H1 (cell line): ENCODE data around the gene FGF1. TPM values are rescaled to one million over a fixed set of nuclear protein-coding genes. Genes with fewer than 3 reads are reported as not detected.

Source experiments
- CTCF ChIA-PET: fragments of 300-600 bp; sonication (Branson Sonifier 250); formaldehyde crosslinking; loops from one replicate; lab custom pipeline; 2021; ENCODE audit not compliant: partially characterized antibody; lab: Charles Lee
- POLR2A ChIA-PET: fragments of 300-600 bp; sonication (Branson Sonifier 250); formaldehyde crosslinking; loops from one replicate; lab custom pipeline; 2021; ENCODE audit warnings: inconsistent platforms; ENCODE audit not compliant: partially characterized antibody; lab: Charles Lee
- DNase-seq, 2 experiments: peaks; one replicate each; pipeline versions ENCODE4 v3.0.0 to v3.0.0-alpha.2; 2010 to 2022; ENCODE audit warnings: low spot score in 2 of 2, low read depth in 1 of 2, mixed read lengths in 1 of 2
- FAIRE-seq: peaks from 2 replicates; lab custom pipeline; 2011; peaks lifted over from hg19 to GRCh38; lab: Jason Lieb, UNC
- H2AFZ ChIP-seq: 2 replicates; pipeline ENCODE4 v1.8.1; 2012; ENCODE audit warnings: low read length, inconsistent platforms
- H2AK5ac ChIP-seq: 2 replicates; pipeline ENCODE4 v1.6.1; 2013; ENCODE audit warnings: low read depth, low read length
- H2BK120ac ChIP-seq: replicated peaks from 2 replicates; pipeline ENCODE3; 2013; ENCODE audit warnings: low read depth, low read length, inconsistent platforms
- H2BK12ac ChIP-seq: 2 replicates; pipeline ENCODE4 v1.6.1; 2013; ENCODE audit warnings: low read depth, low read length
- H2BK15ac ChIP-seq: 2 replicates; pipeline ENCODE4 v1.6.1; 2013; ENCODE audit warnings: low read length
- H2BK20ac ChIP-seq: 2 replicates; pipeline ENCODE4 v1.6.1; 2013; ENCODE audit warnings: low read length
- H2BK5ac ChIP-seq: 2 replicates; pipeline ENCODE4 v1.6.1; 2013; ENCODE audit warnings: low read depth, low read length
- H3K14ac ChIP-seq: 2 replicates; pipeline ENCODE4 v1.6.1; 2013; ENCODE audit warnings: inconsistent platforms; ENCODE audit not compliant: insufficient read length
- H3K18ac ChIP-seq: 2 replicates; pipeline ENCODE4 v1.6.1; 2013; ENCODE audit warnings: low read length; ENCODE audit errors: extremely low read depth
- H3K23ac ChIP-seq: 2 replicates; pipeline ENCODE4 v1.6.1; 2013; ENCODE audit warnings: inconsistent platforms; ENCODE audit not compliant: insufficient read length
- H3K23me2 ChIP-seq: 2 replicates; pipeline ENCODE4 v1.6.1; 2013; ENCODE audit warnings: low read depth, low read length
- H3K27ac ChIP-seq: 2 replicates; pipeline ENCODE4 v1.6.1; 2011; ENCODE audit warnings: low read depth, low read length, inconsistent platforms
- H3K27me3 ChIP-seq, 4 experiments: replicated peaks in 1 of 4; 1 replicate in 1 of 4; 2 replicates in 3 of 4; pipeline versions ENCODE4 v1.6.1 to v1.8.1; 2011 to 2013; ENCODE audit warnings: low read length in 3 of 4, mild to moderate bottlenecking in 3 of 4, inconsistent platforms in 2 of 4, mixed read lengths in 2 of 4, moderate library complexity in 1 of 4; ENCODE audit not compliant: control insufficient read depth in 3 of 4, insufficient read depth in 3 of 4; ENCODE audit errors: extremely low read depth in 1 of 4
- H3K36me3 ChIP-seq, 4 experiments: 2 replicates each; pipeline versions ENCODE4 v1.6.1 to v1.8.1; 2011 to 2013; ENCODE audit warnings: mild to moderate bottlenecking in 4 of 4, low read length in 3 of 4, moderate library complexity in 2 of 4, control low read depth in 1 of 4, inconsistent platforms in 1 of 4; ENCODE audit not compliant: insufficient read depth in 4 of 4, control insufficient read depth in 2 of 4
- H3K4ac ChIP-seq: replicated peaks from 2 replicates; pipeline ENCODE3; 2013; ENCODE audit warnings: low read length, low read depth, mixed read lengths, inconsistent platforms; ENCODE audit not compliant: insufficient read length
- H3K4me1 ChIP-seq, 4 experiments: replicated peaks in 1 of 4; 1 replicate in 1 of 4; 2 replicates in 3 of 4; pipeline versions ENCODE4 v1.6.1 to v1.8.1; 2011 to 2013; ENCODE audit warnings: low read length in 3 of 4, inconsistent platforms in 2 of 4, mixed read lengths in 1 of 4; ENCODE audit not compliant: insufficient read depth in 4 of 4, control insufficient read depth in 3 of 4
- H3K4me2 ChIP-seq, 2 experiments: 2 replicates each; pipeline versions ENCODE4 v1.6.1 to v1.8.1; 2011 to 2013; ENCODE audit warnings: low read depth in 2 of 2, low read length in 2 of 2, control low read depth in 1 of 2, inconsistent platforms in 1 of 2, mild to moderate bottlenecking in 1 of 2; ENCODE audit not compliant: insufficient read depth in 1 of 2
- H3K4me3 ChIP-seq, 4 experiments: fragments of 200-600, 300-600 bp in 1 of 4; sonication (generic), shearing (Covaris generic), sonication (Bioruptor Twin) in 1 of 4; 2 replicates each; pipeline versions ENCODE4 v1.5.1 to v1.8.1; 2011 to 2016; ENCODE audit warnings: low read length in 4 of 4, low read depth in 3 of 4, control low read depth in 2 of 4, inconsistent platforms in 2 of 4, mild to moderate bottlenecking in 2 of 4, mixed read lengths in 1 of 4, moderate library complexity in 1 of 4; ENCODE audit not compliant: insufficient read depth in 2 of 4; ENCODE audit errors: extremely low read depth in 1 of 4
- H3K56ac ChIP-seq: replicated peaks from 2 replicates; pipeline ENCODE3; 2013; ENCODE audit warnings: low read depth, mild to moderate bottlenecking, mixed read lengths, low read length, inconsistent platforms; ENCODE audit not compliant: insufficient read length
- H3K79me1 ChIP-seq: 2 replicates; pipeline ENCODE4 v1.6.1; 2013; ENCODE audit warnings: low read depth, low read length, control low read depth
- H3K79me2 ChIP-seq, 2 experiments: 2 replicates each; pipeline versions ENCODE4 v1.6.1 to v1.8.1; 2012 to 2013; ENCODE audit warnings: low read length in 2 of 2, mild to moderate bottlenecking in 2 of 2, inconsistent platforms in 1 of 2; ENCODE audit not compliant: insufficient read depth in 2 of 2, control insufficient read depth in 1 of 2
- H3K9ac ChIP-seq, 4 experiments: replicated peaks in 1 of 4; 1 replicate in 1 of 4; 2 replicates in 3 of 4; pipeline versions ENCODE4 v1.6.1 to v1.8.1; 2011 to 2013; ENCODE audit warnings: low read depth in 3 of 4, low read length in 3 of 4, control low read depth in 2 of 4, mild to moderate bottlenecking in 2 of 4, moderate library complexity in 2 of 4, inconsistent platforms in 1 of 4; ENCODE audit errors: extremely low read depth in 1 of 4
- H3K9me3 ChIP-seq, 2 experiments: 2 replicates each; pipeline versions ENCODE4 v1.6.1 to v1.8.1; 2012 to 2013; ENCODE audit warnings: mild to moderate bottlenecking in 2 of 2, moderate library complexity in 2 of 2, control low read depth in 1 of 2, inconsistent platforms in 1 of 2, low read depth in 1 of 2, low read length in 1 of 2, mixed read lengths in 1 of 2; ENCODE audit not compliant: insufficient read depth in 2 of 2
- H4K20me1 ChIP-seq, 2 experiments: replicated peaks in 1 of 2; 2 replicates each; pipeline versions ENCODE3 to v1.8.1; 2011 to 2013; ENCODE audit warnings: inconsistent platforms in 2 of 2, low read length in 2 of 2, mild to moderate bottlenecking in 1 of 2; ENCODE audit not compliant: insufficient read depth in 2 of 2, control insufficient read depth in 1 of 2
- H4K5ac ChIP-seq: 2 replicates; pipeline ENCODE4 v1.6.1; 2013; ENCODE audit warnings: low read length, low read depth, mixed read lengths, inconsistent platforms; ENCODE audit not compliant: insufficient read length
- H4K8ac ChIP-seq: 2 replicates; pipeline ENCODE4 v1.8.0; 2013; ENCODE audit warnings: mild to moderate bottlenecking, moderate library complexity, low read length, inconsistent platforms; ENCODE audit not compliant: insufficient read depth; ENCODE audit errors: extremely low read depth
- H4K91ac ChIP-seq: replicated peaks from 2 replicates; pipeline ENCODE3; 2013; ENCODE audit warnings: low read length, mixed read lengths, inconsistent platforms; ENCODE audit not compliant: insufficient read length
- SAP30 ChIP-seq: fragments of 300-600 bp; sonication (generic); IDR thresholded peaks from 2 replicates; pipeline ENCODE4 v1.7.1; 2012; ENCODE audit warnings: low read length, moderate library complexity, mild to moderate bottlenecking, inconsistent platforms; ENCODE audit not compliant: insufficient read depth, insufficient replicate concordance
- WGBS, 2 experiments: shearing (Covaris generic) in 1 of 2; methylation state at CpG; one replicate each; pipeline versions ENCODE4 v1.1.6 to v1.1.7; 2013 to 2015; ENCODE audit warnings: low lambda C conversion rate in 2 of 2, mixed read lengths in 2 of 2, inconsistent platforms in 1 of 2, low coverage in 1 of 2, missing lambda C conversion rate in 1 of 2; ENCODE audit not compliant: insufficient replicate concordance in 2 of 2, insufficient coverage in 1 of 2, insufficient read length in 1 of 2; ENCODE audit errors: extremely low coverage in 1 of 2, missing lambda C conversion rate in 1 of 2; 5-methylcytosine and 5-hydroxymethylcytosine counted together
- polyA plus RNA-seq, 7 experiments: library from polyadenylated mRNA; depleted of rRNA in 3 of 7; stranded (reverse) in 5 of 7; unstranded in 2 of 7; fragments of >200 nt in 5 of 7; fragments of 200-250 nt in 2 of 7; gene quantifications; 1 replicate in 5 of 7; 2 replicates in 1 of 7; 4 replicates in 1 of 7; pipeline versions ENCODE4 v1.2.1 to v1.2.3, GENCODE V29; 2011 to 2013; ENCODE audit warnings: missing spikeins in 2 of 7, mixed read lengths in 2 of 7
- total RNA-seq: library from RNA; stranded (reverse); fragmentation: NEBNext Ultra II Directional; extraction: Animal tissue kit (Norgen Biotek cat#: 25700); gene quantifications from 2 replicates; pipeline ENCODE4 v1.2.1, GENCODE V29; 2021

FGF1 gene
- total and polyA plus RNA-seq, 2 of the 8 experiments (the other 6 are each of a cell fraction or from before 2014, with no cell fraction given): 0.30 to 0.50 TPM

DNA sequence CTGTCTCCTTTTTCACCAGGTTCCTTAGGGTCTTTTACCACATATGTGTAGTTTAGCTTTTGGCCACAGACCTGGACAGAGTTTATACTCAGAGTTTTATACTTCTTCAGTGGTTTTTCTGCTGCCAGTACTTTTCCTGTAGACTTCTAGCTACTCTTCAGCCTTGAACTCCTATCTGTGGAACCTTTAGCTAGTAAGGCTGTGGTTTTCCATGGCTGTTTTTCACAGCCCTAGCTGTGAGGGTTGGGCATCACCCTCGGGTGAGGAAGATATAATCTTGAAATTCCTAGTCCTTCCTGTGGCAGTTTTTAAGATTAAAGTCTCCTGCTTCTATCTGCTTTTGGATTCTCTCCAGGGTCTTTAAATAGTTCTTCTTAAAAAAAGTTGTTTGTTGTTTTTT, 109.1 kb downstream of the FGF1 start:
- no peak overlapping the region for H2BK12ac ChIP-seq
- H2BK20ac ChIP-seq: no peak overlapping the region
- H4K20me1 ChIP-seq: no peaks in the 10 kb centered on the region
- no peaks in the 10 kb centered on the region for H3K9me3 ChIP-seq
- H3K4ac ChIP-seq: no peak overlapping the region
- TF ChIP-seq SAP30: no peak
- no peak overlapping the region for H3K14ac ChIP-seq
- H3K9ac ChIP-seq: no peak overlapping the region
- no peaks in the 10 kb centered on the region for H3K4me1 ChIP-seq
- ChIA-PET CTCF (interaction anchor here (0.6 to 2.5 kb wide), 4 partner anchors 10 to 65 kb away, joined by 3 to 15 read pairs (median 4); no protein-coding TSS in a partner anchor), POLR2A (interaction anchor here (1.1 kb wide), 1 partner anchor 190 kb away, joined by 3 read pairs; no protein-coding TSS in a partner anchor)
- H4K91ac ChIP-seq: no peak overlapping the region
- H2BK5ac ChIP-seq: no peak overlapping the region
- 0 out of 2 replicates have a peak overlapping the region, but pooled peaks have one; percentile 71 for H2AFZ ChIP-seq
- no peak overlapping the region for H2BK15ac ChIP-seq
- H3K4me2 ChIP-seq: no peak overlapping the region
- no peak overlapping the region for H2AK5ac ChIP-seq
- H3K27me3 ChIP-seq: no peaks in the 10 kb centered on the region
- H2BK120ac ChIP-seq: no peak overlapping the region
- WGBS, 2 experiments: 88% methylated on average over 1 of the region's 1 CpG; no CpG with 5 or more reads in 1 of the 2 experiments
- H3K4me3 ChIP-seq: no peak overlapping the region
- no peak overlapping the region for H4K8ac ChIP-seq
- no peak overlapping the region for H3K56ac ChIP-seq
- no peak for DNase-seq
- H3K79me2 ChIP-seq: no peaks in the 10 kb centered on the region
- H3K23ac ChIP-seq: no peak overlapping the region
- H3K27ac ChIP-seq: no peak overlapping the region
- H4K5ac ChIP-seq: no peak overlapping the region
- H3K23me2 ChIP-seq: no peaks in the 10 kb centered on the region
- no peaks in the 10 kb centered on the region for H3K79me1 ChIP-seq
- no peak for FAIRE-seq
- no peak overlapping the region for H3K18ac ChIP-seq
- no peaks in the 10 kb centered on the region; a peak in 1 of 8 replicates for H3K36me3 ChIP-seq
